ENCODE measurements around the gene KRTAP12-2.

GRCh38 chr21:44619886-44620285 is 46.8 kb downstream of the KRTAP12-2 start:
- TF ChIP-seq CTCF (conservative IDR thresholded peaks at IDR 0.05 in 1 of 2, IDR thresholded peaks at IDR 0.05 in 1 of 2; ENCODE audit: extremely low read depth in 1 of 2, insufficient read depth in 1 of 2, low read depth in 1 of 2, low read length in 2 of 2) (no peak), EZH2 (IDR thresholded peaks at IDR 0.05; ENCODE audit: borderline replicate concordance, low read length) (no peak)

Measured in mammary epithelial cell (primary cell).